Naive thymus-derived CD8-positive, alpha-beta T cell (primary cell): ENCODE results near the gene ATP7B. TPM values are rescaled to one million over a fixed set of nuclear protein-coding genes. Genes with fewer than 3 reads are reported as not detected.

Experiments used
- ATAC-seq, 2 donors: fragments of 150-1000 bp; cut with Tn5 transposase in 1 of 2; sonication (Bioruptor Pico), chemical (Tn5 transposase) in 1 of 2; 1 replicate in 1 of 2; 2 replicates in 1 of 2; pipeline ENCODE4 v1.10.0; 2021; ENCODE audit warnings: mild to moderate bottlenecking in 2 of 2, moderate library complexity in 2 of 2
- POLR2A ChIA-PET: fragments of 350-600 bp; sonication (Branson Sonifier 250); formaldehyde crosslinking; loops from one replicate; lab custom pipeline; 2021; ENCODE audit warnings: antibody characterized with exemption; lab: Charles Lee
- DNase-seq, 10 donors: peaks; one replicate each; pipeline versions ENCODE4 v3.0.0 to v3.0.0-alpha.2; 2020 to 2022
- H3K27ac Mint-ChIP-seq, 10 donors: one replicate each; pipeline ENCODE4 v1.8.0; 2020 to 2022; ENCODE audit warnings: mild to moderate bottlenecking in 10 of 10, mixed read lengths in 10 of 10, moderate library complexity in 4 of 10, inconsistent platforms in 1 of 10
- H3K27me3 Mint-ChIP-seq, 5 donors: one replicate each; pipeline ENCODE4 v1.8.0; 2021 to 2022; ENCODE audit warnings: mixed read lengths in 5 of 5
- H3K36me3 Mint-ChIP-seq, 3 donors: one replicate each; pipeline ENCODE4 v1.8.0; 2020 to 2022; ENCODE audit warnings: mixed read lengths in 3 of 3, mild to moderate bottlenecking in 2 of 3, inconsistent platforms in 1 of 3
- H3K4me1 Mint-ChIP-seq, 4 donors: one replicate each; pipeline ENCODE4 v1.8.0; 2021 to 2022; ENCODE audit warnings: mixed read lengths in 4 of 4
- H3K4me3 Mint-ChIP-seq, 10 donors: one replicate each; pipeline ENCODE4 v1.8.0; 2020 to 2022; ENCODE audit warnings: mild to moderate bottlenecking in 10 of 10, mixed read lengths in 10 of 10, moderate library complexity in 6 of 10, inconsistent platforms in 1 of 10
- H3K9me3 Mint-ChIP-seq, 9 donors: one replicate each; pipeline ENCODE4 v1.8.0; 2020 to 2022; ENCODE audit warnings: mixed read lengths in 9 of 9, mild to moderate bottlenecking in 3 of 9, inconsistent platforms in 1 of 9, moderate library complexity in 1 of 9
- polyA plus RNA-seq, 3 donors: library from polyadenylated mRNA; unstranded; fragments of 300-500 nt; fragmentation: Illumina TruSeq; gene quantifications; one replicate each; pipeline ENCODE4 v1.2.3, GENCODE V29; 2021
- total RNA-seq, 8 experiments: library from RNA in 2 of 8; stranded (reverse) in 2 of 8; gene quantifications; one replicate each; pipeline ENCODE4 v1.2.3 and lab custom pipeline; 2021 to 2026

The ATP7B gene
- total and polyA plus RNA-seq, 5 experiments from 2014 or later, result 0.06 to 1.7 (median 0.29) TPM

GRCh38 chr13:51953347-51954195 is 57.7 kb downstream of the ATP7B start:
- Mint-ChIP-seq H3K4me1 (peaks cover 3 to 36% (median 25%) of the 10 kb centered on the region in 4 donors), H3K27me3 (peaks cover 2 to 15% (median 8%) of the 10 kb centered on the region in 5 donors), H3K9me3 (peaks cover 0 to 20% (median 11%) of the 10 kb centered on the region in 9 donors), H3K27ac (peak overlapping the region in 3 of 10 donors; percentile 0 to 61 (median 15)), H3K36me3 (peaks cover 0 to 16% (median 6%) of the 10 kb centered on the region in 3 donors), H3K4me3 (no peak overlapping the region)
- POLR2A ChIA-PET, result no interaction called here
- no peak for DNase-seq
- ATAC-seq, result no peak

GRCh38 chr13:51950722-51951121 is 60.5 kb downstream of the ATP7B start:
- Mint-ChIP-seq H3K27ac (peak overlapping the region in 8 of 10 donors; percentile 55 to 93 (median 79)), H3K4me3 (peak overlapping the region in 9 of 10 donors; percentile 5 to 57 (median 39)), H3K9me3 (peaks cover 0 to 20% (median 11%) of the 10 kb centered on the region in 9 donors), H3K4me1 (peaks cover 3 to 36% (median 25%) of the 10 kb centered on the region in 4 donors), H3K27me3 (peaks cover 2 to 19% (median 8%) of the 10 kb centered on the region in 5 donors), H3K36me3 (peaks cover 0 to 16% (median 6%) of the 10 kb centered on the region in 3 donors)
- DNase-seq (peak in 5 of 10 donors; percentile 11 to 51 (median 33)), ATAC-seq (peak in 1 of 2 donors; percentile 61)
- POLR2A ChIA-PET, result no interaction called here

GRCh38 chr13:51946163-51946669 is 65.0 kb downstream of the ATP7B start:
- POLR2A ChIA-PET, result no interaction called here
- no peak for ATAC-seq
- Mint-ChIP-seq H3K27me3 (peaks cover 0 to 15% (median 0%) of the 10 kb centered on the region in 5 donors), H3K4me1 (peaks cover 2 to 53% (median 49%) of the 10 kb centered on the region in 4 donors), H3K27ac (peak overlapping the region in 1 of 10 donors; percentile 53), H3K4me3 (no peak overlapping the region), H3K9me3 (peaks cover 0 to 19% (median 9%) of the 10 kb centered on the region in 9 donors), H3K36me3 (peaks cover 0 to 13% (median 6%) of the 10 kb centered on the region in 3 donors)
- no peak for DNase-seq

GRCh38 chr13:51945149-51945548 is 66.1 kb downstream of the ATP7B start:
- Mint-ChIP-seq H3K27ac (peak overlapping the region in 7 of 10 donors; percentile 3 to 72 (median 29)), H3K4me3 (peak overlapping the region in 1 of 10 donors; percentile 1)
- POLR2A ChIA-PET, result no interaction called here

GRCh38 chr13:51944428-51944827 is 66.8 kb downstream of the ATP7B start:
- POLR2A ChIA-PET, result no interaction called here
- H3K36me3 Mint-ChIP-seq, result peaks cover 0 to 3% (median 2%) of the 10 kb centered on the region in 3 donors
- peak overlapping the region in 3 of 10 donors; percentile 3 to 32 (median 6) for H3K27ac Mint-ChIP-seq
- H3K9me3 Mint-ChIP-seq, result peaks cover 0 to 6% (median 1%) of the 10 kb centered on the region in 9 donors
- H3K27me3 Mint-ChIP-seq, result peaks cover 0 to 12% (median 0%) of the 10 kb centered on the region in 5 donors
- DNase-seq (no peak), ATAC-seq (no peak)
- peak overlapping the region in 3 of 10 donors; percentile 20 to 63 (median 50) for H3K4me3 Mint-ChIP-seq
- peaks cover 2 to 44% (median 40%) of the 10 kb centered on the region in 4 donors for H3K4me1 Mint-ChIP-seq

More at GRCh38 chr13:51945149-51945548, 66.1 kb downstream of the ATP7B start:
- DNase-seq (no peak), ATAC-seq (no peak)
- peaks cover 0 to 12% (median 2%) of the 10 kb centered on the region in 9 donors for H3K9me3 Mint-ChIP-seq
- H3K27me3 Mint-ChIP-seq, result peaks cover 0 to 12% (median 0%) of the 10 kb centered on the region in 5 donors
- H3K4me1 Mint-ChIP-seq, result peaks cover 2 to 44% (median 41%) of the 10 kb centered on the region in 4 donors
- H3K36me3 Mint-ChIP-seq, result peaks cover 0 to 6% (median 6%) of the 10 kb centered on the region in 3 donors

GRCh38 chr13:51943721-51944120 is 67.5 kb downstream of the ATP7B start:
- POLR2A ChIA-PET, result no interaction called here
- Mint-ChIP-seq H3K36me3 (no peaks in the 10 kb centered on the region), H3K4me3 (peak overlapping the region in 4 of 10 donors; percentile 11 to 63 (median 46)), H3K4me1 (peaks cover 2 to 44% (median 40%) of the 10 kb centered on the region in 4 donors), H3K9me3 (peaks cover 0 to 3% (median 0%) of the 10 kb centered on the region in 9 donors), H3K27me3 (peaks cover 0 to 12% (median 0%) of the 10 kb centered on the region in 5 donors), H3K27ac (peak overlapping the region in 4 of 10 donors; percentile 22 to 64 (median 43))
- ATAC-seq (no peak), DNase-seq (no peak)

GRCh38 chr13:51942189-51942588 is 69.1 kb downstream of the ATP7B start:
- H3K27me3 Mint-ChIP-seq, result peaks cover 0 to 17% (median 0%) of the 10 kb centered on the region in 5 donors
- peak; percentile 53 to 94 for ATAC-seq
- peak overlapping the region in 6 of 10 donors; percentile 44 to 74 (median 64) for H3K27ac Mint-ChIP-seq
- POLR2A ChIA-PET, result no interaction called here
- H3K36me3 Mint-ChIP-seq, result no peaks in the 10 kb centered on the region
- DNase-seq, result peak in 5 of 10 donors; percentile 13 to 42 (median 27)
- peaks cover 2 to 44% (median 40%) of the 10 kb centered on the region in 4 donors for H3K4me1 Mint-ChIP-seq
- no peaks in the 10 kb centered on the region for H3K9me3 Mint-ChIP-seq
- H3K4me3 Mint-ChIP-seq, result peak overlapping the region; percentile 15 to 86 (median 60)

GRCh38 chr13:51938454-51938853 is 72.8 kb downstream of the ATP7B start:
- H3K4me1 Mint-ChIP-seq, result peaks cover 2 to 28% (median 24%) of the 10 kb centered on the region in 4 donors
- H3K27me3 Mint-ChIP-seq, result peaks cover 0 to 7% (median 0%) of the 10 kb centered on the region in 5 donors
- no peak overlapping the region for H3K4me3 Mint-ChIP-seq
- POLR2A ChIA-PET, result no interaction called here
- no peak for DNase-seq
- ATAC-seq, result no peak
- no peaks in the 10 kb centered on the region for H3K9me3 Mint-ChIP-seq
- H3K36me3 Mint-ChIP-seq, result no peaks in the 10 kb centered on the region
- peak overlapping the region in 1 of 10 donors; percentile 8 for H3K27ac Mint-ChIP-seq

- H3K4me1 Mint-ChIP-seq, result peaks cover 0 to 19% (median 16%) of the 10 kb centered on the region in 4 donors
- DNase-seq (no peak), ATAC-seq (no peak)
- POLR2A ChIA-PET, result no interaction called here
- no peak overlapping the region for H3K4me3 Mint-ChIP-seq
- peak overlapping the region in 2 of 10 donors; percentile 14 to 24 for H3K27ac Mint-ChIP-seq
- no peaks in the 10 kb centered on the region for H3K9me3 Mint-ChIP-seq
- no peaks in the 10 kb centered on the region for H3K36me3 Mint-ChIP-seq
- peaks cover 0 to 7% (median 0%) of the 10 kb centered on the region in 5 donors for H3K27me3 Mint-ChIP-seq
Observed at GRCh38 chr13:51937320-51938290, 73.6 kb downstream of the ATP7B start.

- no peak overlapping the region for H3K4me3 Mint-ChIP-seq
- DNase-seq (no peak), ATAC-seq (no peak)
- peak overlapping the region in 2 of 10 donors; percentile 47 to 76 for H3K27ac Mint-ChIP-seq
- peaks cover 0 to 6% (median under 1%) of the 10 kb centered on the region in 4 donors for H3K4me1 Mint-ChIP-seq
- peaks cover 0 to 5% (median 0%) of the 10 kb centered on the region in 5 donors for H3K27me3 Mint-ChIP-seq
- no peaks in the 10 kb centered on the region for H3K9me3 Mint-ChIP-seq
- H3K36me3 Mint-ChIP-seq, result no peaks in the 10 kb centered on the region
- POLR2A ChIA-PET, result no interaction called here
Observed at GRCh38 chr13:51935326-51936171, 75.7 kb downstream of the ATP7B start.
